ENCODE measurements around the gene GDF11.

DNA sequence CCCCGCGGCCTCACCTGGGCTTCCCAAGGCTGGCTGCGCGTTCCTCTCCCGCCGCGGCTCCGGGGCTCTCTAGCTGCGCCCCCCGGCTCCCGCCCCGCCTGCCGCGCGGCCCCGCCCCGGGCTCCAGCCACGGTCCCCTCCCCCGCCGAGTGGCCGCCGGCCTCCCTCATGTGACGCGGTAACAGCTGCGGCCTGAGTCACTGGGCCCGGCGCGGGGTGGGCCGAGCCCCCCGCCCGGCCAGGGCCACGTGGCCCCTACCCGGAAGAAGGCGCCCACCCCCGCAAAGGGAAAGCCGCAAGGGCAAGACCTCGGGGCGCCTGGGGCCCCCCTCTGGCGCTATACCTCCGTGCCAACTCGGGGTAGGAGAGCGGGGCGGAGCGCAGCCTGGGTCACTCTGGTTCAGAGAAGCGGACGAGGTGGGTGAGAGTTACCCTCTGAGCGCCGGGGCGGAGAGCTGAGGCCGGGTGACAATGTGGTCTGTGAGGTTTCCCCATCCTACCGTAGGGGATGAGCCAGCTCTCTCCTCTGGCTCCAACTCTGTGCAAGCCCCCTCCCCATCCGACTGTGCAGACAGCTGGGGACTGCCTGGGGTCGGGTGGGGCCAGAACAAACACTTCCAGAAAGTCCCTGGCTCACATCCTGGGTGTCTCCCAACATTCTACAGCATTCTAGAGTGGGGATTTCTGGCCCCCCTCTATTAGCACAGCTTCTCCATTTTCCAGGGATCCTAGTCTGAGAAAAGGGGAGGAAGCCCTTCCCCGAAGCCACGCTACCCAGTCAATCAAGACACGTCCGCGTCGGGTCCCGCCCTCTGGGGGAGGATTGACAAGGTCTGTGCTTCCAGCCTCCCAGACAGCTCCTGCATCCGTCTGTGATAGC lies 13.7 kb upstream of the GDF11 start, which contains the start of gene CD63:
- no peak for TF ChIP-seq FOSL1 (IDR thresholded peaks at IDR 0.05; ENCODE audit: insufficient read depth, low read depth, low read length)
- TF ChIP-seq RAD21 (IDR thresholded peaks at IDR 0.05 in 1 of 2, conservative IDR thresholded peaks at IDR 0.05 in 1 of 2; ENCODE audit: low read depth in 2 of 2, low read length in 2 of 2) = no peak

Measured in H1 (cell line).